Endodermal cell (in vitro differentiated cells): ENCODE data around the gene TUT7. TPM values are rescaled to one million over a fixed set of nuclear protein-coding genes. Genes with fewer than 3 reads are reported as not detected.

Source experiments
- DNase-seq: peaks from one replicate; pipeline ENCODE4 v3.0.0-alpha.2; 2017
- H3K27ac ChIP-seq: 2 replicates; pipeline ENCODE4 v1.5.1; 2013; ENCODE audit warnings: mild to moderate bottlenecking, low read depth, low read length, moderate library complexity
- H3K27me3 ChIP-seq: 2 replicates; pipeline ENCODE4 v1.6.1; 2013; ENCODE audit warnings: mild to moderate bottlenecking, low read length, moderate library complexity; ENCODE audit not compliant: insufficient read depth, control insufficient read depth, poor library complexity, severe bottlenecking
- H3K36me3 ChIP-seq: 2 replicates; pipeline ENCODE4 v1.7.0; 2013; ENCODE audit warnings: mild to moderate bottlenecking, low read length, moderate library complexity; ENCODE audit not compliant: control insufficient read depth, insufficient read depth
- H3K4me1 ChIP-seq: one replicate; pipeline ENCODE4 v1.7.0; 2013; ENCODE audit warnings: low read length; ENCODE audit not compliant: control insufficient read depth, insufficient read depth
- H3K4me3 ChIP-seq: 2 replicates; pipeline ENCODE4 v1.5.1; 2013; ENCODE audit warnings: mild to moderate bottlenecking, low read length, moderate library complexity
- H3K9ac ChIP-seq: 2 replicates; pipeline ENCODE4 v1.6.1; 2013; ENCODE audit warnings: mild to moderate bottlenecking, low read length, moderate library complexity; ENCODE audit not compliant: poor library complexity, severe bottlenecking; ENCODE audit errors: extremely low read depth
- H3K9me3 ChIP-seq: 2 replicates; pipeline ENCODE4 v1.6.1; 2013; ENCODE audit warnings: mild to moderate bottlenecking, low read length, moderate library complexity; ENCODE audit not compliant: control insufficient read depth
- H3K27ac Mint-ChIP-seq: 2 replicates; pipeline ENCODE4 v1.8.0; 2020; ENCODE audit warnings: mixed read lengths
- H3K27me3 Mint-ChIP-seq: 2 replicates; pipeline ENCODE4 v1.8.0; 2021; ENCODE audit warnings: mild to moderate bottlenecking, mixed read lengths; ENCODE audit not compliant: insufficient read depth
- H3K36me3 Mint-ChIP-seq: 2 replicates; pipeline ENCODE4 v1.8.0; 2020; ENCODE audit warnings: low read depth, mixed read lengths
- H3K4me1 Mint-ChIP-seq: 2 replicates; pipeline ENCODE4 v1.8.0; 2020; ENCODE audit warnings: mixed read lengths
- H3K4me3 Mint-ChIP-seq: 2 replicates; pipeline ENCODE4 v1.8.0; 2020; ENCODE audit warnings: mild to moderate bottlenecking, moderate library complexity, mixed read lengths
- H3K9me3 Mint-ChIP-seq: 2 replicates; pipeline ENCODE4 v1.8.0; 2020; ENCODE audit warnings: mild to moderate bottlenecking, mixed read lengths
- WGBS, 2 experiments: methylation state at CpG; one replicate each; pipeline versions ENCODE4 v1.1.5 to v1.1.7; 2013; ENCODE audit warnings: missing lambda C conversion rate in 2 of 2, mixed read lengths in 1 of 2; ENCODE audit not compliant: insufficient coverage in 1 of 2, insufficient read length in 1 of 2; 5-methylcytosine and 5-hydroxymethylcytosine counted together
- total RNA-seq, 2 donors: library from RNA; stranded (reverse); fragmentation: NEBNext Ultra II Directional in 1 of 2; extraction: Animal tissue kit (Norgen Biotek cat#: 25700) in 1 of 2; gene quantifications; 2 replicates in 1 of 2; 3 replicates in 1 of 2; pipeline ENCODE4 v1.2.1, GENCODE V29; 2021
- TF ChIP-seq, protein P1 (sequence below): fragments of 200-600 bp; sonication (generic); conservative IDR thresholded peaks from 2 replicates; pipeline ENCODE4 v1.5.0; 2021; ENCODE audit warnings: antibody characterized with exemption, mild to moderate bottlenecking

Gene TUT7
- total RNA-seq, 2 donors from 2014 or later, result 25.8 to 38.3 TPM

DNA sequence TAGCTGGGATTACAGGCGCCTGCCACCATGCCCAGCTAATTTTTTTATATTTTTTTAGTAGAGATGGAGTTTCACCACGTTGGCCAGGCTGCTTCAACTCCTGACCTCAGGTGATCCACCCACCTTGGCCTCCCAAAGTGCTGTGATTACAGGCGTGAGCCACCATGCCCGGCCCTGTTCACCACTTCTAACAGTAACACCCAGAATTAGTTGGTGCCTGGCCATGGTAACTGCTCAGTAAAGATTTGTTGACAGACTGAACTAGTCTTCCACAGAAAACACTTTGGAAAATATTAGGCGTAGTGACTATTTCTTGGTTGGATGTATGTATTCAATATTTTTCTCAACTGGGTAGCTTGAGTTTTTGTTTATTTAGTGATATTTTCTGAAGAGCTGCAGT, 24.0 kb downstream of the TUT7 start:
- no peak overlapping the region for H3K9ac ChIP-seq
- 94 to 98% methylated on average over 4 to 5 of the region's 5 CpGs for WGBS, 2 experiments

DNA sequence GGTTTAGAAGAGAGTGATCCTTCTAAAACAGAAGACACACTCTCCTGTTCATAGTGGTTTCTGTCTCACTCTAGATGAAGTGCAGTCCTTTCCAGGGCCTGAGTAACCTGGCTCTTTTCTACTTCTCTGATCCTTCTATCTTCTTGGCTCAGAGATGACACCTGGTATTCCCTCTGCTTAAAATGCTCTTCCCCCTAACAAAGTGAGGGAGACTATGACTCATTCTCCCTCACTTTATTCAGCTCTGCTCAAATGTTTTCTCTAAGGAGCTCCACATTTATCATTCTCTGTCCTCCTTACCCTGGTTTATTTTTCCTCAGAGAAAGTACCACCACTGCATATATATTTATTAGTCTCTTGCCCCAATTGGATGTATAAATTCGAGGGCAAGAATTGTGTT, 24.6 kb downstream of the TUT7 start:
- Histone ChIP-seq H3K27ac (no peak overlapping the region), H3K9me3 (peaks cover 4% of the 10 kb centered on the region), H3K27me3 (no peaks in the 10 kb centered on the region), H3K9ac (no peak overlapping the region), H3K4me3 (no peak overlapping the region), H3K4me1 (no peaks in the 10 kb centered on the region), H3K36me3 (peaks cover 73% of the 10 kb centered on the region)
- no peak overlapping the region for H3K27ac Mint-ChIP-seq
- no peak for DNase-seq
- peaks cover 78% of the 10 kb centered on the region for H3K36me3 Mint-ChIP-seq
- 83 to 86% methylated on average over 1 of the region's 1 CpG for WGBS, 2 experiments
- H3K9me3 Mint-ChIP-seq, result peaks cover 7% of the 10 kb centered on the region
- no peaks in the 10 kb centered on the region for H3K27me3 Mint-ChIP-seq
- H3K4me1 Mint-ChIP-seq, result peaks cover 1% of the 10 kb centered on the region
- TF ChIP-seq, protein P1, sequence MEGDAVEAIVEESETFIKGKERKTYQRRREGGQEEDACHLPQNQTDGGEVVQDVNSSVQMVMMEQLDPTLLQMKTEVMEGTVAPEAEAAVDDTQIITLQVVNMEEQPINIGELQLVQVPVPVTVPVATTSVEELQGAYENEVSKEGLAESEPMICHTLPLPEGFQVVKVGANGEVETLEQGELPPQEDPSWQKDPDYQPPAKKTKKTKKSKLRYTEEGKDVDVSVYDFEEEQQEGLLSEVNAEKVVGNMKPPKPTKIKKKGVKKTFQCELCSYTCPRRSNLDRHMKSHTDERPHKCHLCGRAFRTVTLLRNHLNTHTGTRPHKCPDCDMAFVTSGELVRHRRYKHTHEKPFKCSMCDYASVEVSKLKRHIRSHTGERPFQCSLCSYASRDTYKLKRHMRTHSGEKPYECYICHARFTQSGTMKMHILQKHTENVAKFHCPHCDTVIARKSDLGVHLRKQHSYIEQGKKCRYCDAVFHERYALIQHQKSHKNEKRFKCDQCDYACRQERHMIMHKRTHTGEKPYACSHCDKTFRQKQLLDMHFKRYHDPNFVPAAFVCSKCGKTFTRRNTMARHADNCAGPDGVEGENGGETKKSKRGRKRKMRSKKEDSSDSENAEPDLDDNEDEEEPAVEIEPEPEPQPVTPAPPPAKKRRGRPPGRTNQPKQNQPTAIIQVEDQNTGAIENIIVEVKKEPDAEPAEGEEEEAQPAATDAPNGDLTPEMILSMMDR, result no peak
- H3K4me3 Mint-ChIP-seq, result no peak overlapping the region

More for the DNA sequence above, 24.0 kb downstream of the TUT7 start:
- H3K27ac ChIP-seq, result no peak overlapping the region
- Mint-ChIP-seq H3K4me1 (no peaks in the 10 kb centered on the region), H3K9me3 (peaks cover 7% of the 10 kb centered on the region), H3K27me3 (no peaks in the 10 kb centered on the region), H3K27ac (no peak overlapping the region), H3K4me3 (no peak overlapping the region), H3K36me3 (peaks cover 79% of the 10 kb centered on the region)
- peaks cover 73% of the 10 kb centered on the region for H3K36me3 ChIP-seq
- H3K4me1 ChIP-seq, result no peaks in the 10 kb centered on the region
- DNase-seq, result no peak
- peaks cover 4% of the 10 kb centered on the region for H3K9me3 ChIP-seq
- TF ChIP-seq, protein P1, result no peak
- H3K27me3 ChIP-seq, result no peaks in the 10 kb centered on the region
- H3K4me3 ChIP-seq, result no peak overlapping the region

DNA sequence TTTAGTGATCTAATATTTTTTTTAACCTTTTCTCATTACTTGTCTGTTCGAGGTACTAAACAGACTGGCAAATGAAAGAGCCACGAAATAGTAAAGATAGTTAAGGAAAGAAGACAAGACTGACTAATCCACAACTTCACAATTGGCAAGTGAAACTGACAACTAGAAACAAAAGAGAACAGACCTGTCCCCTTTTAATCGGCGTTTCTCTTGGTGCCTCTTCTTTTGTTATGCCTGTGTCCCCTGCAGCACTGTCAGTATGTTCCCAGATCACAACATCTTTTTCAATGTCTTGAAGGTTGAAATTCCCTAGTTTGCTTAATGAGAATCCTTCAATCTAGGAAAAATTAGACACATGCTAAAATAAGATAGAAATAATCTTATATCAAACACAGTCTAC, 26.1 kb downstream of the TUT7 start:
- 37 to 60% methylated on average over 3 to 4 of the region's 4 CpGs for WGBS, 2 experiments
- H3K27ac Mint-ChIP-seq, result no peak overlapping the region
- peaks cover 4% of the 10 kb centered on the region for H3K9me3 ChIP-seq
- H3K9me3 Mint-ChIP-seq, result peaks cover 7% of the 10 kb centered on the region
- no peak overlapping the region for H3K4me3 Mint-ChIP-seq
- TF ChIP-seq, protein P1, result no peak
- DNase-seq, result peak; percentile 44
- H3K4me3 ChIP-seq, result no peak overlapping the region
- H3K27me3 Mint-ChIP-seq, result no peaks in the 10 kb centered on the region
- H3K9ac ChIP-seq, result no peak overlapping the region
- H3K4me1 Mint-ChIP-seq, result peaks cover 1% of the 10 kb centered on the region
- no peak overlapping the region for H3K27ac ChIP-seq
- H3K27me3 ChIP-seq, result no peaks in the 10 kb centered on the region
- H3K36me3 ChIP-seq, result peaks cover 73% of the 10 kb centered on the region
- H3K4me1 ChIP-seq, result no peaks in the 10 kb centered on the region
- H3K36me3 Mint-ChIP-seq, result peaks cover 75% of the 10 kb centered on the region
